IMR-90 (cell line): ENCODE measurements around the gene SEC23A. TPM values are rescaled to one million over a fixed set of nuclear protein-coding genes. Genes with fewer than 3 reads are reported as not detected.
A peak's percentile ranks its signal among the peaks of the same experiment; 100 is the strongest.

ENCODE experiments used
- ATAC-seq: fragments of 200-7000 bp; cut with Tn5 transposase; 2 replicates; pipeline ENCODE4 v1.9.1; 2020; ENCODE audit warnings: low read depth, mild to moderate bottlenecking, moderate library complexity
- BruUV-seq: library from RNA; stranded (reverse); fragments of 400-500 nt; replicated peaks from 2 replicates; lab custom pipeline; 2021; lab: Mats Ljungman, UMichigan
- CTCF ChIA-PET: fragments of 300-600 bp; formaldehyde crosslinking; extraction: SDS; loops from one replicate; lab custom pipeline; 2021; ENCODE audit warnings: antibody characterized with exemption; lab: Yijun Ruan, JAX
- POLR2A ChIA-PET: fragments of 300-600 bp; sonication (Branson Sonifier 250); formaldehyde crosslinking; loops from one replicate; lab custom pipeline; 2022; ENCODE audit warnings: antibody characterized with exemption; ENCODE audit not compliant: unreplicated experiment; lab: Charles Lee
- DNase-seq: peaks from one replicate; pipeline ENCODE4 v3.0.0; 2013
- H2AFZ ChIP-seq: replicated peaks from 2 replicates; pipeline ENCODE3; 2013; ENCODE audit warnings: low read length, mild to moderate bottlenecking; ENCODE audit not compliant: poor library complexity
- H2AK5ac ChIP-seq: 2 replicates; pipeline ENCODE4 v1.6.1; 2013; ENCODE audit warnings: low read depth, low read length, inconsistent platforms
- H2AK9ac ChIP-seq: replicated peaks from 2 replicates; pipeline ENCODE3; 2013; ENCODE audit warnings: mild to moderate bottlenecking, low read depth, low read length, moderate library complexity; ENCODE audit not compliant: poor library complexity
- H2BK120ac ChIP-seq: 2 replicates; pipeline ENCODE4 v1.6.1; 2013; ENCODE audit warnings: low read depth, low read length, inconsistent platforms
- H2BK15ac ChIP-seq: 3 replicates; pipeline ENCODE4 v1.6.1; 2013; ENCODE audit warnings: low read depth, low read length, inconsistent platforms
- H2BK20ac ChIP-seq: 2 replicates; pipeline ENCODE4 v1.6.1; 2013; ENCODE audit warnings: low read depth, mild to moderate bottlenecking, inconsistent platforms, low read length, moderate library complexity
- H2BK5ac ChIP-seq: 2 replicates; pipeline ENCODE4 v1.6.1; 2013; ENCODE audit warnings: mild to moderate bottlenecking, low read depth, low read length, inconsistent platforms; ENCODE audit not compliant: poor library complexity, severe bottlenecking
- H3K14ac ChIP-seq: replicated peaks from 2 replicates; pipeline ENCODE4 v1.6.1; 2013; ENCODE audit warnings: low read depth, low read length, inconsistent platforms
- H3K18ac ChIP-seq: 2 replicates; pipeline ENCODE4 v1.6.1; 2013; ENCODE audit warnings: low read depth, low read length, control low read depth
- H3K23ac ChIP-seq: 2 replicates; pipeline ENCODE4 v1.6.1; 2013; ENCODE audit warnings: low read depth, low read length, inconsistent platforms
- H3K27ac ChIP-seq: 2 replicates; pipeline ENCODE4 v1.5.1; 2013; ENCODE audit warnings: mild to moderate bottlenecking, control low read depth, low read length; ENCODE audit not compliant: insufficient read depth
- H3K27me3 ChIP-seq: 2 replicates; pipeline ENCODE4 v1.6.1; 2013; ENCODE audit warnings: low read length; ENCODE audit not compliant: control insufficient read depth, insufficient read depth
- H3K36me3 ChIP-seq: 2 replicates; pipeline ENCODE4 v1.6.1; 2013; ENCODE audit warnings: low read length, mixed read lengths; ENCODE audit not compliant: control insufficient read depth, insufficient read depth
- H3K4ac ChIP-seq: 2 replicates; pipeline ENCODE4 v1.6.1; 2013; ENCODE audit warnings: low read depth, low read length, inconsistent platforms
- H3K4me1 ChIP-seq: 2 replicates; pipeline ENCODE4 v1.6.1; 2013; ENCODE audit warnings: low read length, mixed read lengths; ENCODE audit not compliant: control insufficient read depth, insufficient read depth
- H3K4me2 ChIP-seq: 2 replicates; pipeline ENCODE4 v1.6.1; 2013; ENCODE audit warnings: low read depth, mild to moderate bottlenecking, control low read depth, low read length, moderate library complexity
- H3K4me3 ChIP-seq: 2 replicates; pipeline ENCODE4 v1.5.1; 2013; ENCODE audit warnings: low read depth, mild to moderate bottlenecking, control low read depth, low read length, moderate library complexity; ENCODE audit not compliant: insufficient read depth
- H3K56ac ChIP-seq: 2 replicates; pipeline ENCODE4 v1.6.1; 2013; ENCODE audit warnings: low read length, inconsistent platforms; ENCODE audit not compliant: insufficient read depth; ENCODE audit errors: extremely low read depth
- H3K79me1 ChIP-seq, 2 experiments: 2 replicates each; pipeline ENCODE4 v1.6.1; 2013; ENCODE audit warnings: low read length in 2 of 2, inconsistent platforms in 1 of 2, low read depth in 1 of 2
- H3K9ac ChIP-seq: 2 replicates; pipeline ENCODE4 v1.6.1; 2013; ENCODE audit warnings: low read depth, low read length, control low read depth
- H3K9me1 ChIP-seq: 2 replicates; pipeline ENCODE4 v1.6.1; 2013; ENCODE audit warnings: low read length, inconsistent platforms; ENCODE audit not compliant: insufficient read depth
- H3K9me3 ChIP-seq: 2 replicates; pipeline ENCODE4 v1.6.1; 2013; ENCODE audit warnings: low read length; ENCODE audit not compliant: control insufficient read depth, insufficient read depth
- H4K20me1 ChIP-seq: 2 replicates; pipeline ENCODE4 v1.6.1; 2013; ENCODE audit warnings: low read length, inconsistent platforms; ENCODE audit not compliant: insufficient read depth
- H4K5ac ChIP-seq: 2 replicates; pipeline ENCODE4 v1.6.1; 2013; ENCODE audit warnings: mild to moderate bottlenecking, low read depth, low read length, control low read depth
- H4K8ac ChIP-seq, 2 experiments: 2 replicates each; pipeline ENCODE4 v1.6.1; 2013; ENCODE audit warnings: low read depth in 2 of 2, low read length in 2 of 2, control low read depth in 1 of 2, inconsistent platforms in 1 of 2
- H4K91ac ChIP-seq: 2 replicates; pipeline ENCODE4 v1.6.1; 2013; ENCODE audit warnings: low read depth, low read length, inconsistent platforms; ENCODE audit not compliant: insufficient read depth
- BHLHE40 ChIP-seq: fragments of 150-350 bp; IDR thresholded peaks from 2 replicates; pipeline ENCODE4 v1.6.1; 2016; ENCODE audit warnings: mild to moderate bottlenecking, low read depth, low read length
- CHD1 ChIP-seq: IDR thresholded peaks from 2 replicates; pipeline ENCODE4 v1.6.1; 2012; ENCODE audit warnings: low read depth, low read length, improper control_type of control experiment
- FOS ChIP-seq: fragments of 150-350 bp; IDR thresholded peaks from 2 replicates; pipeline ENCODE4 v1.6.1; 2016; ENCODE audit warnings: low read depth, low read length
- MAFK ChIP-seq: IDR thresholded peaks from 2 replicates; pipeline ENCODE4 v1.6.1; 2012; ENCODE audit warnings: low read depth, low read length, improper control_type of control experiment
- MAZ ChIP-seq: IDR thresholded peaks from 2 replicates; pipeline ENCODE4 v1.6.1; 2012; ENCODE audit warnings: low read depth, mild to moderate bottlenecking, low read length, improper control_type of control experiment, moderate library complexity, borderline replicate concordance
- MXI1 ChIP-seq: IDR thresholded peaks from 2 replicates; pipeline ENCODE4 v1.6.1; 2012; ENCODE audit warnings: low read depth, mild to moderate bottlenecking, low read length, moderate library complexity, borderline replicate concordance
- NFE2L2 ChIP-seq: fragments of 150-350 bp; IDR thresholded peaks from 2 replicates; pipeline ENCODE4 v1.6.1; 2016; ENCODE audit warnings: low read depth, mild to moderate bottlenecking, low read length
- RAD21 ChIP-seq: IDR thresholded peaks from 2 replicates; pipeline ENCODE4 v1.6.1; 2012; ENCODE audit warnings: low read length, improper control_type of control experiment
- RCOR1 ChIP-seq: IDR thresholded peaks from 2 replicates; pipeline ENCODE4 v1.6.1; 2012; ENCODE audit warnings: mild to moderate bottlenecking, low read length, improper control_type of control experiment; ENCODE audit not compliant: insufficient replicate concordance
- RFX5 ChIP-seq: IDR thresholded peaks from 2 replicates; pipeline ENCODE4 v1.8.0; 2012; ENCODE audit warnings: low read depth, mild to moderate bottlenecking, low read length, moderate library complexity
- SMC3 ChIP-seq: fragments of 150-350 bp; IDR thresholded peaks from 2 replicates; pipeline ENCODE4 v1.6.1; 2016; ENCODE audit warnings: low read depth, mild to moderate bottlenecking, antibody characterized with exemption, low read length, moderate library complexity
- WGBS, 2 experiments: methylation state at CpG; one replicate each; pipeline versions ENCODE4 v1.1.5 to v1.1.7; 2013; ENCODE audit warnings: missing lambda C conversion rate in 2 of 2; ENCODE audit not compliant: insufficient read length in 1 of 2; ENCODE audit errors: extremely low coverage in 2 of 2; 5-methylcytosine and 5-hydroxymethylcytosine counted together
- dilution Hi-C: fragments of 300-500 bp; cut with HindIII; formaldehyde crosslinking; loops from one replicate; pipeline ENCODE4 v1.14.3; 2018; ENCODE audit warnings: low sequenced_read_pairs; ENCODE audit not compliant: unreplicated experiment
- in situ Hi-C: fragments of 300-500 bp; cut with MboI; formaldehyde crosslinking; loops from 3 replicates; pipeline ENCODE4 v1.14.3; 2019; ENCODE audit warnings: low sequenced_read_pairs, inconsistent platforms, mixed read lengths
- intact Hi-C: fragments of 100-400 bp; cut with micrococcal nuclease; formaldehyde crosslinking; loops from 2 replicates; pipeline ENCODE4 v1.10.0; 2022
- polyA plus RNA-seq, 3 experiments: library from polyadenylated mRNA; depleted of rRNA; stranded (reverse); fragments of >200 nt; gene quantifications; 2 replicates each; pipeline ENCODE4 v1.2.3, GENCODE V29; 2012; ENCODE audit warnings: low replicate concordance in 1 of 3
- total RNA-seq: library from RNA; depleted of rRNA; stranded (reverse); fragments of >200 nt; gene quantifications from 2 replicates; pipeline ENCODE4 v1.2.3, GENCODE V29; 2012
- TF ChIP-seq, protein P1 (sequence below): fragments of 150-350 bp; IDR thresholded peaks from 2 replicates; pipeline ENCODE4 v1.6.1; 2017; ENCODE audit warnings: mild to moderate bottlenecking, antibody characterized with exemption, low read length, low read depth
- TF ChIP-seq, protein P2 (sequence below): fragments of 150-350 bp; IDR thresholded peaks from 2 replicates; pipeline ENCODE4 v1.6.1; 2016; ENCODE audit warnings: low read depth, mild to moderate bottlenecking, low read length, moderate library complexity, borderline replicate concordance
- TF ChIP-seq, protein P3 (sequence below): conservative IDR thresholded peaks from 2 replicates; pipeline ENCODE4 v1.5.1; 2012; ENCODE audit warnings: mild to moderate bottlenecking, low read depth, low read length, improper control_type of control experiment

SEC23A gene
- total and polyA plus RNA-seq, 2 of the 4 experiments (the other 2 are of a cell fraction), result 141 to 609 TPM

- ATAC-seq, result no peak
- H2AK9ac ChIP-seq, result no peak overlapping the region
- in situ Hi-C loops, result loop anchor here (5.0 kb wide), 1 partner anchor 262 kb away; no protein-coding TSS in a partner anchor
- BruUV-seq, result no TSS peak
- peaks cover 0 to 10% of the 10 kb centered on the region in 2 experiments; a peak in 3 of 4 replicates for H3K79me1 ChIP-seq
- no peak overlapping the region for H2BK5ac ChIP-seq
- no peak overlapping the region for H4K91ac ChIP-seq
- WGBS, 2 experiments, result 92% methylated on average over 2 of the region's 12 CpGs; no CpG with 5 or more reads in 1 of the 2 experiments
- no peak overlapping the region for H4K8ac ChIP-seq
- H3K14ac ChIP-seq, result no peak overlapping the region
- H3K23ac ChIP-seq, result 0 out of 2 replicates have a peak overlapping the region, but pooled peaks have one; percentile 20
- H3K27me3 ChIP-seq, result no peaks in the 10 kb centered on the region
- H3K4me3 ChIP-seq, result no peak overlapping the region
- H2BK120ac ChIP-seq, result no peak overlapping the region
- no peak overlapping the region for H3K4me2 ChIP-seq
- H3K56ac ChIP-seq, result no peak overlapping the region
- H3K4me1 ChIP-seq, result 0 out of 2 replicates have a peak, but pooled peaks cover 1% of the 10 kb centered on the region
- no peak overlapping the region for H3K4ac ChIP-seq
- no peaks in the 10 kb centered on the region for H3K36me3 ChIP-seq
- CTCF ChIA-PET, result no interaction called here
- H2AK5ac ChIP-seq, result no peak overlapping the region
- no peaks in the 10 kb centered on the region for H3K9me3 ChIP-seq
- H4K20me1 ChIP-seq, result no peaks in the 10 kb centered on the region
- DNase-seq, result no peak
- no peak overlapping the region for H4K5ac ChIP-seq
- no peak overlapping the region for H3K18ac ChIP-seq
- H3K27ac ChIP-seq, result no peak overlapping the region
- intact Hi-C loops, result loop anchor here (10.0 kb wide), 1 partner anchor 155 kb away; no protein-coding TSS in a partner anchor
- no peak overlapping the region for H2BK15ac ChIP-seq
- H3K9ac ChIP-seq, result no peak overlapping the region
- H2AFZ ChIP-seq, result no peak overlapping the region
- dilution Hi-C loops, result no loop called here
- no peaks in the 10 kb centered on the region for H3K9me1 ChIP-seq
- POLR2A ChIA-PET, result no interaction called here
- no peak overlapping the region for H2BK20ac ChIP-seq
- TF ChIP-seq, protein P1, sequence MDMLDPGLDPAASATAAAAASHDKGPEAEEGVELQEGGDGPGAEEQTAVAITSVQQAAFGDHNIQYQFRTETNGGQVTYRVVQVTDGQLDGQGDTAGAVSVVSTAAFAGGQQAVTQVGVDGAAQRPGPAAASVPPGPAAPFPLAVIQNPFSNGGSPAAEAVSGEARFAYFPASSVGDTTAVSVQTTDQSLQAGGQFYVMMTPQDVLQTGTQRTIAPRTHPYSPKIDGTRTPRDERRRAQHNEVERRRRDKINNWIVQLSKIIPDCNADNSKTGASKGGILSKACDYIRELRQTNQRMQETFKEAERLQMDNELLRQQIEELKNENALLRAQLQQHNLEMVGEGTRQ, result no peak
- TF ChIP-seq RAD21, result no peak
- TF ChIP-seq, protein P2, sequence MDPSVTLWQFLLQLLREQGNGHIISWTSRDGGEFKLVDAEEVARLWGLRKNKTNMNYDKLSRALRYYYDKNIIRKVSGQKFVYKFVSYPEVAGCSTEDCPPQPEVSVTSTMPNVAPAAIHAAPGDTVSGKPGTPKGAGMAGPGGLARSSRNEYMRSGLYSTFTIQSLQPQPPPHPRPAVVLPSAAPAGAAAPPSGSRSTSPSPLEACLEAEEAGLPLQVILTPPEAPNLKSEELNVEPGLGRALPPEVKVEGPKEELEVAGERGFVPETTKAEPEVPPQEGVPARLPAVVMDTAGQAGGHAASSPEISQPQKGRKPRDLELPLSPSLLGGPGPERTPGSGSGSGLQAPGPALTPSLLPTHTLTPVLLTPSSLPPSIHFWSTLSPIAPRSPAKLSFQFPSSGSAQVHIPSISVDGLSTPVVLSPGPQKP, result no peak
- TF ChIP-seq CHD1, result no peak
- no peak for TF ChIP-seq RCOR1
- no peak for TF ChIP-seq MAZ
- TF ChIP-seq, protein P3, sequence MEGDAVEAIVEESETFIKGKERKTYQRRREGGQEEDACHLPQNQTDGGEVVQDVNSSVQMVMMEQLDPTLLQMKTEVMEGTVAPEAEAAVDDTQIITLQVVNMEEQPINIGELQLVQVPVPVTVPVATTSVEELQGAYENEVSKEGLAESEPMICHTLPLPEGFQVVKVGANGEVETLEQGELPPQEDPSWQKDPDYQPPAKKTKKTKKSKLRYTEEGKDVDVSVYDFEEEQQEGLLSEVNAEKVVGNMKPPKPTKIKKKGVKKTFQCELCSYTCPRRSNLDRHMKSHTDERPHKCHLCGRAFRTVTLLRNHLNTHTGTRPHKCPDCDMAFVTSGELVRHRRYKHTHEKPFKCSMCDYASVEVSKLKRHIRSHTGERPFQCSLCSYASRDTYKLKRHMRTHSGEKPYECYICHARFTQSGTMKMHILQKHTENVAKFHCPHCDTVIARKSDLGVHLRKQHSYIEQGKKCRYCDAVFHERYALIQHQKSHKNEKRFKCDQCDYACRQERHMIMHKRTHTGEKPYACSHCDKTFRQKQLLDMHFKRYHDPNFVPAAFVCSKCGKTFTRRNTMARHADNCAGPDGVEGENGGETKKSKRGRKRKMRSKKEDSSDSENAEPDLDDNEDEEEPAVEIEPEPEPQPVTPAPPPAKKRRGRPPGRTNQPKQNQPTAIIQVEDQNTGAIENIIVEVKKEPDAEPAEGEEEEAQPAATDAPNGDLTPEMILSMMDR, result no peak
- TF ChIP-seq MAFK, result no peak
- no peak for TF ChIP-seq NFE2L2
- no peak for TF ChIP-seq SMC3
- no peak for TF ChIP-seq MXI1
- TF ChIP-seq RFX5, result no peak
- no peak for TF ChIP-seq BHLHE40
- no peak for TF ChIP-seq FOS
Observed at GRCh38 chr14:39109893-39110715, 7.1 kb upstream of the SEC23A start.
